ENCODE data around the gene POMGNT1.

Gene POMGNT1

DNA sequence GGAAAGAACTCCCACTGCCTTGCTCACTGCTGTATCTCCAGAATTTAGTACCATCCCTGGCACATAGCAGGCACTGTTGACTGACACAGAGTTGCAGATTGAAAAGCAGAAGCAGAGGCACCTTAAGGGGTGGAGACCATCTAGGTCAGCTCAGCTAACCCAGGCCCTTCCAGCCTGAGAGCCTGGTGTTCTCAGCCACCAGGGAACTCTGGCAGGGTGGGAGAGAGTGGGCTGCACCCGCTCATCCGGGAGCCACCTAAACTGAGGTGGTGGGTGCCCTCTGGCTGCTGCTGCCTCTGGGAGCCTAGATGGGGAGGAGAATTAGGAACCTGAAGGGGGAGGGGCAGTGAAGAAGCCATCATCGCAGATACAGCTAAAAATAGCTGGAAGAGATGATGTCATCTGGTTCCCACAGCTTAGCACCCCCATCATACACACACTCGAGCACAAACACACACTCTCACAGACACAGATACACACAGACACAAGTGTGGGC, 24.8 kb downstream of the POMGNT1 start (continued):
- no peak for TF ChIP-seq ZNF560 (tag by site-specific recombination; IDR thresholded peaks at IDR 0.05; ENCODE audit: borderline replicate concordance)
- peak; percentile 41; the same call in 1 of the 2 replicates for TF ChIP-seq ZNF394 (tag by site-specific recombination; IDR thresholded peaks at IDR 0.05; ENCODE audit: borderline replicate concordance)
- TF ChIP-seq ZNF629 (tag by site-specific recombination; IDR thresholded peaks at IDR 0.05) = peak; percentile 64; the same call in 1 of the 2 replicates
- TF ChIP-seq ZBTB7A (tag by site-specific recombination; IDR thresholded peaks at IDR 0.05; ENCODE audit: low read depth) = no peak
- no peak for TF ChIP-seq WT1 (tag by site-specific recombination; IDR thresholded peaks at IDR 0.05)
- no peak for TF ChIP-seq ZNF175 (tag by site-specific recombination; IDR thresholded peaks at IDR 0.05)
- no peak for TF ChIP-seq ZNF132 (tag by site-specific recombination; IDR thresholded peaks at IDR 0.05; ENCODE audit: borderline replicate concordance)
- TF ChIP-seq ZNF571 (tag by site-specific recombination; IDR thresholded peaks at IDR 0.05) = no peak
- TF ChIP-seq, protein P1, sequence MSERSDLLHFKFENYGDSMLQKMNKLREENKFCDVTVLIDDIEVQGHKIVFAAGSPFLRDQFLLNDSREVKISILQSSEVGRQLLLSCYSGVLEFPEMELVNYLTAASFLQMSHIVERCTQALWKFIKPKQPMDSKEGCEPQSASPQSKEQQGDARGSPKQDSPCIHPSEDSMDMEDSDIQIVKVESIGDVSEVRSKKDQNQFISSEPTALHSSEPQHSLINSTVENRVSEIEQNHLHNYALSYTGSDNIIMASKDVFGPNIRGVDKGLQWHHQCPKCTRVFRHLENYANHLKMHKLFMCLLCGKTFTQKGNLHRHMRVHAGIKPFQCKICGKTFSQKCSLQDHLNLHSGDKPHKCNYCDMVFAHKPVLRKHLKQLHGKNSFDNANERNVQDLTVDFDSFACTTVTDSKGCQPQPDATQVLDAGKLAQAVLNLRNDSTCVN (tag by site-specific recombination; optimal IDR thresholded peaks at IDR 0.05) = peak; percentile 22
- no peak for TF ChIP-seq ZNF354C (tag by site-specific recombination; IDR thresholded peaks at IDR 0.05; ENCODE audit: borderline replicate concordance, low read depth)
- TF ChIP-seq TCF7L2 (IDR thresholded peaks at IDR 0.05; ENCODE audit: borderline replicate concordance, low read depth, low read length) = no peak
- TF ChIP-seq, protein P2, sequence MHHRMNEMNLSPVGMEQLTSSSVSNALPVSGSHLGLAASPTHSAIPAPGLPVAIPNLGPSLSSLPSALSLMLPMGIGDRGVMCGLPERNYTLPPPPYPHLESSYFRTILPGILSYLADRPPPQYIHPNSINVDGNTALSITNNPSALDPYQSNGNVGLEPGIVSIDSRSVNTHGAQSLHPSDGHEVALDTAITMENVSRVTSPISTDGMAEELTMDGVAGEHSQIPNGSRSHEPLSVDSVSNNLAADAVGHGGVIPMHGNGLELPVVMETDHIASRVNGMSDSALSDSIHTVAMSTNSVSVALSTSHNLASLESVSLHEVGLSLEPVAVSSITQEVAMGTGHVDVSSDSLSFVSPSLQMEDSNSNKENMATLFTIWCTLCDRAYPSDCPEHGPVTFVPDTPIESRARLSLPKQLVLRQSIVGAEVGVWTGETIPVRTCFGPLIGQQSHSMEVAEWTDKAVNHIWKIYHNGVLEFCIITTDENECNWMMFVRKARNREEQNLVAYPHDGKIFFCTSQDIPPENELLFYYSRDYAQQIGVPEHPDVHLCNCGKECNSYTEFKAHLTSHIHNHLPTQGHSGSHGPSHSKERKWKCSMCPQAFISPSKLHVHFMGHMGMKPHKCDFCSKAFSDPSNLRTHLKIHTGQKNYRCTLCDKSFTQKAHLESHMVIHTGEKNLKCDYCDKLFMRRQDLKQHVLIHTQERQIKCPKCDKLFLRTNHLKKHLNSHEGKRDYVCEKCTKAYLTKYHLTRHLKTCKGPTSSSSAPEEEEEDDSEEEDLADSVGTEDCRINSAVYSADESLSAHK (tag by site-specific recombination; IDR thresholded peaks at IDR 0.05) = no peak
- peak; percentile 77; the same call in 1 of the 2 replicates for TF ChIP-seq ZBTB17 (tag by site-specific recombination; IDR thresholded peaks at IDR 0.05)
- TF ChIP-seq, protein P3, sequence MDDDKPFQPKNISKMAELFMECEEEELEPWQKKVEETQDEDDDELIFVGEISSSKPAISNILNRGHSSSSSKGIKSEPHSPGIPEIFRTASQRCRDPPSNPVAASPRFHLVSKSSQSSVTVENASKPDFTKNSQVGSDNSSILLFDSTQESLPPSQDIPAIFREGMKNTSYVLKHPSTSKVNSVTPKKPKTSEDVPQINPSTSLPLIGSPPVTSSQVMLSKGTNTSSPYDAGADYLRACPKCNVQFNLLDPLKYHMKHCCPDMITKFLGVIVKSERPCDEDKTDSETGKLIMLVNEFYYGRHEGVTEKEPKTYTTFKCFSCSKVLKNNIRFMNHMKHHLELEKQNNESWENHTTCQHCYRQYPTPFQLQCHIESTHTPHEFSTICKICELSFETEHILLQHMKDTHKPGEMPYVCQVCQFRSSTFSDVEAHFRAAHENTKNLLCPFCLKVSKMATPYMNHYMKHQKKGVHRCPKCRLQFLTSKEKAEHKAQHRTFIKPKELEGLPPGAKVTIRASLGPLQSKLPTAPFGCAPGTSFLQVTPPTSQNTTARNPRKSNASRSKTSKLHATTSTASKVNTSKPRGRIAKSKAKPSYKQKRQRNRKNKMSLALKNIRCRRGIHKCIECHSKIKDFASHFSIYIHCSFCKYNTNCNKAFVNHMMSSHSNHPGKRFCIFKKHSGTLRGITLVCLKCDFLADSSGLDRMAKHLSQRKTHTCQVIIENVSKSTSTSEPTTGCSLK (tag by site-specific recombination; IDR thresholded peaks at IDR 0.05) = no peak
- no peak for TF ChIP-seq ZNF146 (tag by site-specific recombination; IDR thresholded peaks at IDR 0.05)
- TF ChIP-seq, protein P4, sequence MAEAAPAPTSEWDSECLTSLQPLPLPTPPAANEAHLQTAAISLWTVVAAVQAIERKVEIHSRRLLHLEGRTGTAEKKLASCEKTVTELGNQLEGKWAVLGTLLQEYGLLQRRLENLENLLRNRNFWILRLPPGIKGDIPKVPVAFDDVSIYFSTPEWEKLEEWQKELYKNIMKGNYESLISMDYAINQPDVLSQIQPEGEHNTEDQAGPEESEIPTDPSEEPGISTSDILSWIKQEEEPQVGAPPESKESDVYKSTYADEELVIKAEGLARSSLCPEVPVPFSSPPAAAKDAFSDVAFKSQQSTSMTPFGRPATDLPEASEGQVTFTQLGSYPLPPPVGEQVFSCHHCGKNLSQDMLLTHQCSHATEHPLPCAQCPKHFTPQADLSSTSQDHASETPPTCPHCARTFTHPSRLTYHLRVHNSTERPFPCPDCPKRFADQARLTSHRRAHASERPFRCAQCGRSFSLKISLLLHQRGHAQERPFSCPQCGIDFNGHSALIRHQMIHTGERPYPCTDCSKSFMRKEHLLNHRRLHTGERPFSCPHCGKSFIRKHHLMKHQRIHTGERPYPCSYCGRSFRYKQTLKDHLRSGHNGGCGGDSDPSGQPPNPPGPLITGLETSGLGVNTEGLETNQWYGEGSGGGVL (tag by site-specific recombination; IDR thresholded peaks at IDR 0.05) = peak; percentile 65
- no peak for TF ChIP-seq GLIS1 (tag by site-specific recombination; IDR thresholded peaks at IDR 0.05)
- TF ChIP-seq, protein P5, sequence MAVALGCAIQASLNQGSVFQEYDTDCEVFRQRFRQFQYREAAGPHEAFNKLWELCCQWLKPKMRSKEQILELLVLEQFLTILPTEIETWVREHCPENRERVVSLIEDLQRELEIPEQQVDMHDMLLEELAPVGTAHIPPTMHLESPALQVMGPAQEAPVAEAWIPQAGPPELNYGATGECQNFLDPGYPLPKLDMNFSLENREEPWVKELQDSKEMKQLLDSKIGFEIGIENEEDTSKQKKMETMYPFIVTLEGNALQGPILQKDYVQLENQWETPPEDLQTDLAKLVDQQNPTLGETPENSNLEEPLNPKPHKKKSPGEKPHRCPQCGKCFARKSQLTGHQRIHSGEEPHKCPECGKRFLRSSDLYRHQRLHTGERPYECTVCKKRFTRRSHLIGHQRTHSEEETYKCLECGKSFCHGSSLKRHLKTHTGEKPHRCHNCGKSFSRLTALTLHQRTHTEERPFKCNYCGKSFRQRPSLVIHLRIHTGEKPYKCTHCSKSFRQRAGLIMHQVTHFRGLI (tag by site-specific recombination; IDR thresholded peaks at IDR 0.05) = no peak
- no peak for TF ChIP-seq ZNF514 (tag by site-specific recombination; IDR thresholded peaks at IDR 0.05)
- TF ChIP-seq, protein P6, sequence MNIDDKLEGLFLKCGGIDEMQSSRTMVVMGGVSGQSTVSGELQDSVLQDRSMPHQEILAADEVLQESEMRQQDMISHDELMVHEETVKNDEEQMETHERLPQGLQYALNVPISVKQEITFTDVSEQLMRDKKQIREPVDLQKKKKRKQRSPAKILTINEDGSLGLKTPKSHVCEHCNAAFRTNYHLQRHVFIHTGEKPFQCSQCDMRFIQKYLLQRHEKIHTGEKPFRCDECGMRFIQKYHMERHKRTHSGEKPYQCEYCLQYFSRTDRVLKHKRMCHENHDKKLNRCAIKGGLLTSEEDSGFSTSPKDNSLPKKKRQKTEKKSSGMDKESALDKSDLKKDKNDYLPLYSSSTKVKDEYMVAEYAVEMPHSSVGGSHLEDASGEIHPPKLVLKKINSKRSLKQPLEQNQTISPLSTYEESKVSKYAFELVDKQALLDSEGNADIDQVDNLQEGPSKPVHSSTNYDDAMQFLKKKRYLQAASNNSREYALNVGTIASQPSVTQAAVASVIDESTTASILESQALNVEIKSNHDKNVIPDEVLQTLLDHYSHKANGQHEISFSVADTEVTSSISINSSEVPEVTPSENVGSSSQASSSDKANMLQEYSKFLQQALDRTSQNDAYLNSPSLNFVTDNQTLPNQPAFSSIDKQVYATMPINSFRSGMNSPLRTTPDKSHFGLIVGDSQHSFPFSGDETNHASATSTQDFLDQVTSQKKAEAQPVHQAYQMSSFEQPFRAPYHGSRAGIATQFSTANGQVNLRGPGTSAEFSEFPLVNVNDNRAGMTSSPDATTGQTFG (tag by site-specific recombination; IDR thresholded peaks at IDR 0.05; ENCODE audit: borderline replicate concordance) = 0 out of 2 replicates have a peak, but pooled peaks have one; percentile 15
- TF ChIP-seq, protein P7, sequence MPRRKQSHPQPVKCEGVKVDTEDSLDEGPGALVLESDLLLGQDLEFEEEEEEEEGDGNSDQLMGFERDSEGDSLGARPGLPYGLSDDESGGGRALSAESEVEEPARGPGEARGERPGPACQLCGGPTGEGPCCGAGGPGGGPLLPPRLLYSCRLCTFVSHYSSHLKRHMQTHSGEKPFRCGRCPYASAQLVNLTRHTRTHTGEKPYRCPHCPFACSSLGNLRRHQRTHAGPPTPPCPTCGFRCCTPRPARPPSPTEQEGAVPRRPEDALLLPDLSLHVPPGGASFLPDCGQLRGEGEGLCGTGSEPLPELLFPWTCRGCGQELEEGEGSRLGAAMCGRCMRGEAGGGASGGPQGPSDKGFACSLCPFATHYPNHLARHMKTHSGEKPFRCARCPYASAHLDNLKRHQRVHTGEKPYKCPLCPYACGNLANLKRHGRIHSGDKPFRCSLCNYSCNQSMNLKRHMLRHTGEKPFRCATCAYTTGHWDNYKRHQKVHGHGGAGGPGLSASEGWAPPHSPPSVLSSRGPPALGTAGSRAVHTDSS (tag by site-specific recombination; IDR thresholded peaks at IDR 0.05) = no peak
- TF ChIP-seq, protein P8, sequence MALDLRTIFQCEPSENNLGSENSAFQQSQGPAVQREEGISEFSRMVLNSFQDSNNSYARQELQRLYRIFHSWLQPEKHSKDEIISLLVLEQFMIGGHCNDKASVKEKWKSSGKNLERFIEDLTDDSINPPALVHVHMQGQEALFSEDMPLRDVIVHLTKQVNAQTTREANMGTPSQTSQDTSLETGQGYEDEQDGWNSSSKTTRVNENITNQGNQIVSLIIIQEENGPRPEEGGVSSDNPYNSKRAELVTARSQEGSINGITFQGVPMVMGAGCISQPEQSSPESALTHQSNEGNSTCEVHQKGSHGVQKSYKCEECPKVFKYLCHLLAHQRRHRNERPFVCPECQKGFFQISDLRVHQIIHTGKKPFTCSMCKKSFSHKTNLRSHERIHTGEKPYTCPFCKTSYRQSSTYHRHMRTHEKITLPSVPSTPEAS (tag by site-specific recombination; IDR thresholded peaks at IDR 0.05) = peak; percentile 93
